GM23338 (cell line): ENCODE measurements around the gene CYTH1. TPM values are rescaled to one million over a fixed set of nuclear protein-coding genes. Genes with fewer than 3 reads are reported as not detected.

Source experiments
- ATAC-seq: fragments of 200-7000 bp; cut with Tn5 transposase; 3 replicates; pipeline ENCODE4 v1.9.1; 2020
- DNase-seq: peaks from one replicate; pipeline ENCODE4 v3.0.0-alpha.2; 2015; ENCODE audit warnings: low spot score
- H2AFZ ChIP-seq: fragments of 200-600 bp; sonication (generic); 2 replicates; pipeline ENCODE4 v1.8.0; 2016; ENCODE audit warnings: antibody characterized with exemption, mild to moderate bottlenecking, moderate library complexity
- H3F3A ChIP-seq: fragments of 200-600 bp; sonication (generic); replicated peaks from 2 replicates; pipeline ENCODE4 v1.8.0; 2017; ENCODE audit warnings: antibody characterized with exemption, mixed run types, low read depth
- H3K27ac ChIP-seq: fragments of 200-600 bp; sonication (generic); 2 replicates; pipeline ENCODE4 v1.6.1; 2016; ENCODE audit warnings: low read depth
- H3K27me3 ChIP-seq: fragments of 200-600 bp; sonication (generic); 2 replicates; pipeline ENCODE4 v1.8.0; 2016; ENCODE audit warnings: mild to moderate bottlenecking, mixed run types, moderate library complexity; ENCODE audit not compliant: insufficient read depth
- H3K36me3 ChIP-seq: fragments of 200-600 bp; sonication (generic); 2 replicates; pipeline ENCODE4 v1.8.0; 2016; ENCODE audit warnings: mild to moderate bottlenecking; ENCODE audit not compliant: insufficient read depth
- H3K4me1 ChIP-seq: fragments of 200-600 bp; sonication (generic); 2 replicates; pipeline ENCODE4 v1.8.0; 2016; ENCODE audit warnings: mild to moderate bottlenecking, moderate library complexity; ENCODE audit not compliant: insufficient read depth
- H3K4me2 ChIP-seq: fragments of 200-600 bp; sonication (generic); 2 replicates; pipeline ENCODE4 v1.7.1; 2017; ENCODE audit warnings: mixed run types
- H3K4me3 ChIP-seq: fragments of 200-600 bp; sonication (generic); 2 replicates; pipeline ENCODE4 v1.6.1; 2016; ENCODE audit warnings: mixed run types
- H3K79me2 ChIP-seq: fragments of 200-600 bp; sonication (generic); replicated peaks from 2 replicates; pipeline ENCODE4 v1.8.0; 2017; ENCODE audit warnings: mild to moderate bottlenecking; ENCODE audit not compliant: insufficient read depth
- H3K9me2 ChIP-seq: fragments of 200-600 bp; sonication (generic); 2 replicates; pipeline ENCODE4 v1.8.0; 2017; ENCODE audit not compliant: insufficient read depth
- H4K20me1 ChIP-seq: fragments of 200-600 bp; sonication (generic); replicated peaks from 2 replicates; pipeline ENCODE4 v1.8.0; 2017; ENCODE audit warnings: mild to moderate bottlenecking; ENCODE audit not compliant: insufficient read depth
- H3K27ac Mint-ChIP-seq: 2 replicates; pipeline ENCODE4 v1.8.0; 2020; ENCODE audit warnings: inconsistent platforms, mild to moderate bottlenecking, moderate library complexity, mixed read lengths
- H3K27me3 Mint-ChIP-seq: 3 replicates; pipeline ENCODE4 v1.8.0; 2022; ENCODE audit warnings: low read depth, mild to moderate bottlenecking, moderate library complexity, mixed read lengths, inconsistent platforms; ENCODE audit not compliant: insufficient read depth, poor library complexity
- H3K36me3 Mint-ChIP-seq: 3 replicates; pipeline ENCODE4 v1.8.0; 2021; ENCODE audit warnings: low read depth, mild to moderate bottlenecking, inconsistent platforms, moderate library complexity, mixed read lengths
- H3K4me1 Mint-ChIP-seq: 3 replicates; pipeline ENCODE4 v1.8.0; 2020; ENCODE audit warnings: mild to moderate bottlenecking, inconsistent platforms, mixed read lengths
- H3K4me3 Mint-ChIP-seq: 3 replicates; pipeline ENCODE4 v1.8.0; 2021; ENCODE audit warnings: moderate library complexity, mild to moderate bottlenecking, inconsistent platforms, mixed read lengths
- H3K9me3 Mint-ChIP-seq: 3 replicates; pipeline ENCODE4 v1.8.0; 2020; ENCODE audit warnings: moderate library complexity, mild to moderate bottlenecking, inconsistent platforms, mixed read lengths
- CREB1 ChIP-seq: fragments of 250-450 bp; sonication (Bioruptor Pico); IDR thresholded peaks from 2 replicates; pipeline ENCODE4 v1.5.0; 2020; ENCODE audit warnings: low read depth, mild to moderate bottlenecking, moderate library complexity
- CTCF ChIP-seq, 2 experiments: fragments of 200-600 bp in 1 of 2; sonication (generic) in 1 of 2; conservative IDR thresholded peaks; 2 replicates each; pipeline versions ENCODE4 v1.5.1 to v1.6.1; 2016 to 2017; ENCODE audit warnings: antibody characterized with exemption in 2 of 2, low read depth in 2 of 2, mild to moderate bottlenecking in 2 of 2, moderate library complexity in 1 of 2
- EZH2 ChIP-seq: fragments of 200-600 bp; sonication (generic); IDR thresholded peaks from one replicate; pipeline ENCODE4 v1.8.0; 2017; ENCODE audit warnings: antibody characterized with exemption, mild to moderate bottlenecking, low read depth; ENCODE audit not compliant: unreplicated experiment
- EZH2phosphoT487 ChIP-seq: fragments of 200-600 bp; sonication (generic); IDR thresholded peaks from one replicate; pipeline ENCODE4 v1.8.1; 2018; ENCODE audit warnings: antibody characterized with exemption; ENCODE audit not compliant: unreplicated experiment
- JUNB ChIP-seq: IDR thresholded peaks from one replicate; pipeline ENCODE4 v1.6.1; 2016; ENCODE audit warnings: antibody characterized with exemption; ENCODE audit not compliant: unreplicated experiment
- NANOG ChIP-seq: IDR thresholded peaks from 2 replicates; pipeline ENCODE4 v1.6.1; 2016; ENCODE audit warnings: antibody characterized with exemption, borderline replicate concordance
- REST ChIP-seq: IDR thresholded peaks from one replicate; pipeline ENCODE4 v1.6.1; 2018; ENCODE audit warnings: antibody characterized with exemption; ENCODE audit not compliant: unreplicated experiment
- STAT1 ChIP-seq: IDR thresholded peaks from one replicate; pipeline ENCODE4 v1.6.1; 2016; ENCODE audit warnings: antibody characterized with exemption; ENCODE audit not compliant: unreplicated experiment
- ZNF114 ChIP-seq: fragments of 250-450 bp; sonication (Bioruptor Pico); IDR thresholded peaks from 2 replicates; pipeline ENCODE4 v1.5.0; 2020; ENCODE audit warnings: mild to moderate bottlenecking, moderate library complexity
- ZNF331 ChIP-seq: fragments of 250-450 bp; sonication (Bioruptor Pico); IDR thresholded peaks from 2 replicates; pipeline ENCODE4 v1.5.0; 2020; ENCODE audit warnings: low read depth, mild to moderate bottlenecking, moderate library complexity
- polyA plus RNA-seq: library from polyadenylated mRNA; unstranded; fragments of >200 nt; fragmentation: Nextera tagmentation; extraction: Ambion mirVana; gene quantifications from 2 replicates; pipeline ENCODE4 v1.2.1, GENCODE V29; 2016
- total RNA-seq: library from RNA; depleted of rRNA; stranded (reverse); fragments of >200 nt; shearing (Covaris generic); gene quantifications from 2 replicates; pipeline ENCODE4 v1.2.3, GENCODE V29; 2014
- TF ChIP-seq, protein P1 (sequence below): fragments of 250-450 bp; sonication (Bioruptor Pico); IDR thresholded peaks from 2 replicates; pipeline ENCODE4 v1.5.0; 2020; ENCODE audit warnings: mild to moderate bottlenecking, moderate library complexity

CYTH1 gene
- total and polyA plus RNA-seq, 2 experiments from 2014 or later, result 13.8 to 14.5 TPM

DNA sequence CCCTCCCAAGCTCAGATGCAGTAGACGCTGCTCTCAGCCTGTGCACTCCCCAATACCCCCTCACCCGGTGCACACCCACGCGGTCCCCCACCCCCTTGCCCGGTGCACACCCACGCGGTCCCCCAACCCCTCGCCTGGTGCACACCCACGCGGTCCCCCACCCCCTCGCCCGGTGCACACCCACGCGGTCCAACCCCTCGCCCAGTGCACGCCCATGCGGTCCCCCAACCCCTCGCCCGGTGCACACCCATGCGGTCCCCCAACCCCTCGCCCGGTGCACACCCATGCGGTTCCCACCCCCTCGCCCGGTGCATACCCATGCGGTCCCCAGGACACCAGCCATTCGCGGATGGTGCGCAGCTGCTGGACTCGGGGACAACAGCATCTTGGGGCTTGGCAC lies 19.9 kb upstream of the CYTH1 start:
- no peaks in the 10 kb centered on the region; the same call in 2 of the 3 replicates for H3K9me3 Mint-ChIP-seq
- H3K27ac ChIP-seq, result no peak overlapping the region
- DNase-seq (no peak), ATAC-seq (no peak)
- H3K4me3 ChIP-seq, result no peak overlapping the region
- H3K27ac Mint-ChIP-seq, result no peak overlapping the region
- no peaks in the 10 kb centered on the region for H3K4me1 ChIP-seq
- H3K4me1 Mint-ChIP-seq, result no peaks in the 10 kb centered on the region
- no peak overlapping the region for H2AFZ ChIP-seq
- TF ChIP-seq REST, result no peak
- no peak for TF ChIP-seq STAT1
- no peak for TF ChIP-seq ZNF331
- no peak for TF ChIP-seq EZH2
- no peak for TF ChIP-seq CREB1 (CRISPR knock-in tag)
- TF ChIP-seq NANOG, result no peak
- no peak for TF ChIP-seq JUNB
- TF ChIP-seq, protein P1, sequence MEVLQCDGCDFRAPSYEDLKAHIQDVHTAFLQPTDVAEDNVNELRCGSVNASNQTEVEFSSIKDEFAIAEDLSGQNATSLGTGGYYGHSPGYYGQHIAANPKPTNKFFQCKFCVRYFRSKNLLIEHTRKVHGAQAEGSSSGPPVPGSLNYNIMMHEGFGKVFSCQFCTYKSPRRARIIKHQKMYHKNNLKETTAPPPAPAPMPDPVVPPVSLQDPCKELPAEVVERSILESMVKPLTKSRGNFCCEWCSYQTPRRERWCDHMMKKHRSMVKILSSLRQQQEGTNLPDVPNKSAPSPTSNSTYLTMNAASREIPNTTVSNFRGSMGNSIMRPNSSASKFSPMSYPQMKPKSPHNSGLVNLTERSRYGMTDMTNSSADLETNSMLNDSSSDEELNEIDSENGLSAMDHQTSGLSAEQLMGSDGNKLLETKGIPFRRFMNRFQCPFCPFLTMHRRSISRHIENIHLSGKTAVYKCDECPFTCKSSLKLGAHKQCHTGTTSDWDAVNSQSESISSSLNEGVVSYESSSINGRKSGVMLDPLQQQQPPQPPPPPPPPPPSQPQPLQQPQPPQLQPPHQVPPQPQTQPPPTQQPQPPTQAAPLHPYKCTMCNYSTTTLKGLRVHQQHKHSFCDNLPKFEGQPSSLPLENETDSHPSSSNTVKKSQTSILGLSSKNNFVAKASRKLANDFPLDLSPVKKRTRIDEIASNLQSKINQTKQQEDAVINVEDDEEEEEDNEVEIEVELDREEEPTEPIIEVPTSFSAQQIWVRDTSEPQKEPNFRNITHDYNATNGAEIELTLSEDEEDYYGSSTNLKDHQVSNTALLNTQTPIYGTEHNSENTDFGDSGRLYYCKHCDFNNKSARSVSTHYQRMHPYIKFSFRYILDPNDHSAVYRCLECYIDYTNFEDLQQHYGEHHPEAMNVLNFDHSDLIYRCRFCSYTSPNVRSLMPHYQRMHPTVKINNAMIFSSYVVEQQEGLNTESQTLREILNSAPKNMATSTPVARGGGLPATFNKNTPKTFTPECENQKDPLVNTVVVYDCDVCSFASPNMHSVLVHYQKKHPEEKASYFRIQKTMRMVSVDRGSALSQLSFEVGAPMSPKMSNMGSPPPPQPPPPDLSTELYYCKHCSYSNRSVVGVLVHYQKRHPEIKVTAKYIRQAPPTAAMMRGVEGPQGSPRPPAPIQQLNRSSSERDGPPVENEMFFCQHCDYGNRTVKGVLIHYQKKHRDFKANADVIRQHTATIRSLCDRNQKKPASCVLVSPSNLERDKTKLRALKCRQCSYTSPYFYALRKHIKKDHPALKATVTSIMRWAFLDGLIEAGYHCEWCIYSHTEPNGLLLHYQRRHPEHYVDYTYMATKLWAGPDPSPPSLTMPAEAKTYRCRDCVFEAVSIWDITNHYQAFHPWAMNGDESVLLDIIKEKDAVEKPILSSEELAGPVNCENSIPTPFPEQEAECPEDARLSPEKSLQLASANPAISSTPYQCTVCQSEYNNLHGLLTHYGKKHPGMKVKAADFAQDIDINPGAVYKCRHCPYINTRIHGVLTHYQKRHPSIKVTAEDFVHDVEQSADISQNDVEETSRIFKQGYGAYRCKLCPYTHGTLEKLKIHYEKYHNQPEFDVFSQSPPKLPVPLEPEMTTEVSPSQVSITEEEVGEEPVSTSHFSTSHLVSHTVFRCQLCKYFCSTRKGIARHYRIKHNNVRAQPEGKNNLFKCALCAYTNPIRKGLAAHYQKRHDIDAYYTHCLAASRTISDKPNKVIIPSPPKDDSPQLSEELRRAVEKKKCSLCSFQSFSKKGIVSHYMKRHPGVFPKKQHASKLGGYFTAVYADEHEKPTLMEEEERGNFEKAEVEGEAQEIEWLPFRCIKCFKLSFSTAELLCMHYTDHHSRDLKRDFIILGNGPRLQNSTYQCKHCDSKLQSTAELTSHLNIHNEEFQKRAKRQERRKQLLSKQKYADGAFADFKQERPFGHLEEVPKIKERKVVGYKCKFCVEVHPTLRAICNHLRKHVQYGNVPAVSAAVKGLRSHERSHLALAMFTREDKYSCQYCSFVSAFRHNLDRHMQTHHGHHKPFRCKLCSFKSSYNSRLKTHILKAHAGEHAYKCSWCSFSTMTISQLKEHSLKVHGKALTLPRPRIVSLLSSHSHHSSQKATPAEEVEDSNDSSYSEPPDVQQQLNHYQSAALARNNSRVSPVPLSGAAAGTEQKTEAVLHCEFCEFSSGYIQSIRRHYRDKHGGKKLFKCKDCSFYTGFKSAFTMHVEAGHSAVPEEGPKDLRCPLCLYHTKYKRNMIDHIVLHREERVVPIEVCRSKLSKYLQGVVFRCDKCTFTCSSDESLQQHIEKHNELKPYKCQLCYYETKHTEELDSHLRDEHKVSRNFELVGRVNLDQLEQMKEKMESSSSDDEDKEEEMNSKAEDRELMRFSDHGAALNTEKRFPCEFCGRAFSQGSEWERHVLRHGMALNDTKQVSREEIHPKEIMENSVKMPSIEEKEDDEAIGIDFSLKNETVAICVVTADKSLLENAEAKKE (CRISPR knock-in tag), result no peak
- TF ChIP-seq EZH2phosphoT487, result no peak
- no peak for TF ChIP-seq CTCF (conservative IDR thresholded peaks at IDR 0.05; ENCODE audit: low read depth in 2 of 2)
- no peak for TF ChIP-seq ZNF114 (CRISPR knock-in tag)
- no peaks in the 10 kb centered on the region for H3K9me2 ChIP-seq
- H3K27me3 Mint-ChIP-seq, result peaks cover 6% of the 10 kb centered on the region
- H3F3A ChIP-seq, result no peaks in the 10 kb centered on the region
- peaks cover 87% of the 10 kb centered on the region for H3K36me3 Mint-ChIP-seq
- H3K4me2 ChIP-seq, result no peak overlapping the region
- H3K79me2 ChIP-seq, result no peaks in the 10 kb centered on the region
- H4K20me1 ChIP-seq, result peaks cover 7% of the 10 kb centered on the region
- H3K36me3 ChIP-seq, result peaks cover 31% of the 10 kb centered on the region
- H3K27me3 ChIP-seq, result no peaks in the 10 kb centered on the region
- H3K4me3 Mint-ChIP-seq, result no peak overlapping the region
